Measurements from ENCODE around the gene LPAR2. TPM values are rescaled to one million over a fixed set of nuclear protein-coding genes. Genes with fewer than 3 reads are reported as not detected.
"Not testable (repeated sequence)": the region's sequence is repeated elsewhere in the genome, so short reads cannot be mapped to it uniquely, and the experiment has no call there.

The LPAR2 gene
- polyA plus RNA-seq, 2 of the 4 experiments (the other 2 are of a cell fraction), result 1.5 to 3.8 TPM

GRCh38 chr19:19602136-19602712, 25.8 kb downstream of the LPAR2 start:
- no peak overlapping the region for H3K27ac ChIP-seq
- H3K9me3 ChIP-seq, result no peaks in the 10 kb centered on the region
- POLR2A ChIA-PET, result no interaction called here
- H3K4me3 ChIP-seq, result no peak overlapping the region
- CTCF ChIA-PET, result interaction anchor here (1.5 kb wide), 1 partner anchor 70 kb away, joined by 5 read pairs; no protein-coding TSS in a partner anchor
- WGBS (ENCODE audit: missing lambda C conversion rate), result 76% methylated on average over 9 of the region's 9 CpGs
- H3K4me1 ChIP-seq, result peaks cover 12% of the 10 kb centered on the region
- no peak overlapping the region for H3K4me2 ChIP-seq
- no peak for FAIRE-seq
- ATAC-seq, result no peak
- TF ChIP-seq SREBF2 (IDR thresholded peaks at IDR 0.05) (no peak), NFE2L2 (conservative IDR thresholded peaks at IDR 0.05; ENCODE audit: low read length) (no peak), MAX (IDR thresholded peaks at IDR 0.05) (no peak), EHF (CRISPR knock-in tag; IDR thresholded peaks at IDR 0.05) (no peak), HEYL (CRISPR knock-in tag; IDR thresholded peaks at IDR 0.05) (no peak), RAD21 (conservative IDR thresholded peaks at IDR 0.05 in 1 of 2, IDR thresholded peaks at IDR 0.05 in 1 of 2) (no peak), BCL3 (IDR thresholded peaks at IDR 0.05) (no peak), CBX8 (IDR thresholded peaks at IDR 0.05) (no peak), MAFK (IDR thresholded peaks at IDR 0.05; ENCODE audit: partially characterized antibody) (no peak), REST (IDR thresholded peaks at IDR 0.05) (no peak)
- no peak for DNase-seq (ENCODE audit: low read depth in 1 of 2, low spot score in 1 of 2)

GRCh38 chr19:19600793-19601330, 27.2 kb downstream of the LPAR2 start:
- peaks cover 4% of the 10 kb centered on the region for H3K4me1 ChIP-seq
- CTCF ChIA-PET, result interaction anchor here (0.6 kb wide), 2 partner anchors 8 to 426 kb away, joined by 3 to 5 read pairs; no protein-coding TSS in a partner anchor
- no peak overlapping the region for H3K4me2 ChIP-seq
- POLR2A ChIA-PET, result no interaction called here
- no peak for FAIRE-seq
- no peak for TF ChIP-seq MAX (IDR thresholded peaks at IDR 0.05)
- no peak for TF ChIP-seq ATOH8 (CRISPR knock-in tag; IDR thresholded peaks at IDR 0.05; ENCODE audit: low read depth)
- no peak for TF ChIP-seq POLR2AphosphoS2 (conservative IDR thresholded peaks at IDR 0.05; ENCODE audit: low read length)
- no peak for TF ChIP-seq ZSCAN20 (CRISPR knock-in tag; IDR thresholded peaks at IDR 0.05)
- TF ChIP-seq NPAS2 (CRISPR knock-in tag; IDR thresholded peaks at IDR 0.05; ENCODE audit: borderline replicate concordance), result no peak
- TF ChIP-seq JUN (IDR thresholded peaks at IDR 0.05), result no peak
- no peak for TF ChIP-seq CHD4 (IDR thresholded peaks at IDR 0.05; ENCODE audit: borderline replicate concordance)
- WGBS (ENCODE audit: missing lambda C conversion rate), result 70% methylated on average over 1 of the region's 1 CpG
- H3K9me3 ChIP-seq, result no peaks in the 10 kb centered on the region
- no peak overlapping the region for H3K4me3 ChIP-seq
- ATAC-seq, result no peak
- DNase-seq (ENCODE audit: low read depth in 1 of 2, low spot score in 1 of 2), result no peak
- no peak overlapping the region for H3K27ac ChIP-seq

GRCh38 chr19:19598728-19599451, 29.1 kb downstream of the LPAR2 start:
- H3K4me1 ChIP-seq; H3K27ac ChIP-seq; CTCF ChIA-PET; H3K9me3 ChIP-seq; ATAC-seq; FAIRE-seq; H3K4me2 ChIP-seq; DNase-seq (ENCODE audit: low read depth in 1 of 2, low spot score in 1 of 2); H3K4me3 ChIP-seq: not testable (repeated sequence)
- POLR2A ChIA-PET, result interaction anchor here (0.7 kb wide), 1 partner anchor 179 kb away, joined by 4 read pairs; no protein-coding TSS in a partner anchor
- 89% methylated on average over 18 of the region's 20 CpGs for WGBS (ENCODE audit: missing lambda C conversion rate)

Measured in A549 (cell line).